ENCODE data around the gene NEIL3.

DNA sequence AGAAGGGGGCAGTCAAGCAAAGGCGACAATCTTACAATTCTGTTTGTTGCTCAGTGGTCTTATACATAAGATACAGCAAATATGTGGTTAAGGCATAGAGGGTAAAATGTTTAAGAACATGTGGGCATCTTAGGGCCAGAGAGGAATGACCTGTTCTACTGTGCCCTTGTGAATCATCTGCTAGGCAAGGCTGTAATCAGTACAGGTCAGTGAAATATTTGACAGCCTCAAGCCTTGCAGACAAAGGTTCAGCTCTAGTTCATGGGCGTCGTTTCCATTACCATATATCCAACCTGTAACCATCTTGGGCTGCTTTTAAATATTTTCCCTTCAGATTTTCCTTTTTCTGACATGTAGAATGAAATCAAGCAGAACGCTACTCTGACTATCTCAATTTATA is 95.3 kb downstream of the NEIL3 start:
- TF ChIP-seq, protein P1, sequence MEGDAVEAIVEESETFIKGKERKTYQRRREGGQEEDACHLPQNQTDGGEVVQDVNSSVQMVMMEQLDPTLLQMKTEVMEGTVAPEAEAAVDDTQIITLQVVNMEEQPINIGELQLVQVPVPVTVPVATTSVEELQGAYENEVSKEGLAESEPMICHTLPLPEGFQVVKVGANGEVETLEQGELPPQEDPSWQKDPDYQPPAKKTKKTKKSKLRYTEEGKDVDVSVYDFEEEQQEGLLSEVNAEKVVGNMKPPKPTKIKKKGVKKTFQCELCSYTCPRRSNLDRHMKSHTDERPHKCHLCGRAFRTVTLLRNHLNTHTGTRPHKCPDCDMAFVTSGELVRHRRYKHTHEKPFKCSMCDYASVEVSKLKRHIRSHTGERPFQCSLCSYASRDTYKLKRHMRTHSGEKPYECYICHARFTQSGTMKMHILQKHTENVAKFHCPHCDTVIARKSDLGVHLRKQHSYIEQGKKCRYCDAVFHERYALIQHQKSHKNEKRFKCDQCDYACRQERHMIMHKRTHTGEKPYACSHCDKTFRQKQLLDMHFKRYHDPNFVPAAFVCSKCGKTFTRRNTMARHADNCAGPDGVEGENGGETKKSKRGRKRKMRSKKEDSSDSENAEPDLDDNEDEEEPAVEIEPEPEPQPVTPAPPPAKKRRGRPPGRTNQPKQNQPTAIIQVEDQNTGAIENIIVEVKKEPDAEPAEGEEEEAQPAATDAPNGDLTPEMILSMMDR (IDR thresholded peaks at IDR 0.05), result no peak
- TF ChIP-seq POLR2A (IDR thresholded peaks at IDR 0.05) (no peak), EP300 (IDR thresholded peaks at IDR 0.05) (no peak)
